HepG2 (cell line): Measurements from ENCODE around the gene SLC17A8. TPM values are rescaled to one million over a fixed set of nuclear protein-coding genes. Genes with fewer than 3 reads are reported as not detected.

ENCODE experiments used
- ATAC-seq: fragments of 200-7000 bp; cut with Tn5 transposase; 3 replicates; pipeline ENCODE4 v1.9.1; 2020; ENCODE audit warnings: mild to moderate bottlenecking, moderate library complexity
- BruUV-seq: library from RNA; stranded (reverse); fragments of 400-500 nt; replicated peaks from 2 replicates; lab custom pipeline; 2021; lab: Mats Ljungman, UMichigan
- CTCF ChIA-PET: fragments of 300-600 bp; formaldehyde crosslinking; extraction: SDS; loops from one replicate; lab custom pipeline; 2021; ENCODE audit warnings: low total read pairs, inconsistent platforms, low intra/inter-chr PET ratio; lab: Yijun Ruan, JAX
- POLR2A ChIA-PET: fragments of 350-600 bp; sonication (Branson Sonifier 250); formaldehyde crosslinking; loops from one replicate; lab custom pipeline; 2020; ENCODE audit warnings: antibody characterized with exemption, inconsistent platforms; lab: Yijun Ruan, JAX
- DNase-seq: peaks from one replicate; pipeline ENCODE4 v3.0.0-alpha.2; 2015; ENCODE audit warnings: low spot score
- FAIRE-seq: peaks from 3 replicates; lab custom pipeline; 2011; peaks lifted over from hg19 to GRCh38; lab: Jason Lieb, UNC
- H2AFZ ChIP-seq: one replicate; pipeline ENCODE4 v1.6.1; 2011; ENCODE audit warnings: low read length, inconsistent platforms
- H3K27ac ChIP-seq: fragments of 300-600 bp; 3 replicates; pipeline ENCODE4 v1.8.0; 2011; ENCODE audit warnings: mixed run types, mild to moderate bottlenecking, mixed read lengths, low read length, inconsistent platforms; ENCODE audit not compliant: insufficient read depth; ENCODE audit errors: extremely low read length
- H3K27me3 ChIP-seq, 2 experiments: fragments of 200-600 bp in 1 of 2; 2 replicates in 1 of 2; 3 replicates in 1 of 2; pipeline versions ENCODE4 v1.6.0 to v1.8.0; 2011; ENCODE audit warnings: low read length in 2 of 2, mild to moderate bottlenecking in 2 of 2, moderate library complexity in 2 of 2, inconsistent platforms in 1 of 2; ENCODE audit not compliant: insufficient read depth in 2 of 2, control insufficient read depth in 1 of 2
- H3K36me3 ChIP-seq, 2 experiments: fragments of 200-600 bp in 1 of 2; replicated peaks in 1 of 2; 2 replicates in 1 of 2; 3 replicates in 1 of 2; pipeline versions ENCODE4 v1.5.1 to v1.8.0; 2011; ENCODE audit warnings: low read length in 2 of 2, inconsistent platforms in 1 of 2; ENCODE audit not compliant: insufficient read depth in 2 of 2, control insufficient read depth in 1 of 2
- H3K4me1 ChIP-seq: 2 replicates; pipeline ENCODE4 v1.5.1; 2012; ENCODE audit warnings: low read length, inconsistent platforms; ENCODE audit not compliant: insufficient read depth
- H3K4me2 ChIP-seq: 2 replicates; pipeline ENCODE4 v1.6.0; 2011; ENCODE audit warnings: low read depth, low read length, inconsistent platforms
- H3K4me3 ChIP-seq, 3 experiments: fragments of 200-600 bp in 1 of 3; sonication (generic), shearing (Covaris generic) in 1 of 3; replicated peaks in 1 of 3; 2 replicates each; pipeline ENCODE4 v1.5.1; 2011 to 2016; ENCODE audit warnings: low read length in 3 of 3, inconsistent platforms in 2 of 3, low read depth in 2 of 3, mild to moderate bottlenecking in 2 of 3, control low read depth in 1 of 3, mixed read lengths in 1 of 3; ENCODE audit not compliant: insufficient read depth in 1 of 3
- H3K79me2 ChIP-seq: one replicate; pipeline ENCODE4 v1.6.1; 2011; ENCODE audit warnings: low read length, inconsistent platforms; ENCODE audit not compliant: insufficient read depth
- H3K9ac ChIP-seq: 2 replicates; pipeline ENCODE4 v1.6.0; 2011; ENCODE audit warnings: mild to moderate bottlenecking, low read depth, low read length, inconsistent platforms; ENCODE audit not compliant: insufficient read depth
- H3K9me3 ChIP-seq: 2 replicates; pipeline ENCODE4 v1.5.1; 2012; ENCODE audit warnings: mild to moderate bottlenecking, low read length
- H4K20me1 ChIP-seq: 2 replicates; pipeline ENCODE4 v1.6.0; 2011; ENCODE audit warnings: inconsistent platforms, mild to moderate bottlenecking, low read length, moderate library complexity; ENCODE audit not compliant: insufficient read depth
- DBP ChIP-seq: sonication (generic); formaldehyde crosslinking; IDR thresholded peaks from 2 replicates; pipeline ENCODE4 v1.4.0; 2020; ENCODE audit warnings: missing genetic modification reagents; ENCODE audit errors: not compliant biosample characterization
- FOXO4 ChIP-seq: sonication (generic); formaldehyde crosslinking; conservative IDR thresholded peaks from 2 replicates; pipeline ENCODE4 v1.8.1; 2023; ENCODE audit warnings: missing genetic modification reagents
- MEIS1 ChIP-seq: sonication (generic); formaldehyde crosslinking; IDR thresholded peaks from 2 replicates; pipeline ENCODE4 v1.9.0; 2021; ENCODE audit warnings: mild to moderate bottlenecking, missing genetic modification reagents, moderate library complexity, borderline replicate concordance
- SOX5 ChIP-seq: IDR thresholded peaks from 2 replicates; pipeline ENCODE4 v1.6.1; 2016; ENCODE audit warnings: borderline replicate concordance
- SP5 ChIP-seq: IDR thresholded peaks from 2 replicates; pipeline ENCODE4 v1.6.1; 2016; ENCODE audit warnings: low read depth, borderline replicate concordance
- STAG1 ChIP-seq: sonication (generic); formaldehyde crosslinking; IDR thresholded peaks from 2 replicates; pipeline ENCODE4 v1.4.0; 2020; ENCODE audit warnings: missing genetic modification reagents
- TBL1XR1 ChIP-seq: fragments of 150-350 bp; IDR thresholded peaks from 2 replicates; pipeline ENCODE4 v1.6.1; 2014; ENCODE audit warnings: borderline replicate concordance, low read length; ENCODE audit not compliant: partially characterized antibody
- TEAD2 ChIP-seq: sonication (generic); formaldehyde crosslinking; IDR thresholded peaks from 2 replicates; pipeline ENCODE4 v1.9.0; 2021; ENCODE audit warnings: missing genetic modification reagents
- TRIM22 ChIP-seq: fragments of 450-650 bp; IDR thresholded peaks from 2 replicates; pipeline ENCODE4 v1.6.1; 2017
- YEATS2 ChIP-seq: sonication (generic); formaldehyde crosslinking; IDR thresholded peaks from 2 replicates; pipeline ENCODE4 v1.4.0; 2020; ENCODE audit warnings: missing genetic modification reagents, borderline replicate concordance
- ZBTB46 ChIP-seq: sonication (generic); formaldehyde crosslinking; IDR thresholded peaks from 2 replicates; pipeline ENCODE4 v1.4.0; 2020; ENCODE audit warnings: mild to moderate bottlenecking, missing genetic modification reagents, borderline replicate concordance
- ZC3H4 ChIP-seq: sonication (generic); formaldehyde crosslinking; IDR thresholded peaks from 2 replicates; pipeline ENCODE4 v1.4.0; 2020; ENCODE audit warnings: missing genetic modification reagents, borderline replicate concordance
- ZNF687 ChIP-seq: sonication (generic); formaldehyde crosslinking; IDR thresholded peaks from 2 replicates; pipeline ENCODE4 v1.5.1; 2020; ENCODE audit warnings: mild to moderate bottlenecking, missing genetic modification reagents, moderate library complexity
- ZNF772 ChIP-seq: sonication (generic); formaldehyde crosslinking; IDR thresholded peaks from 2 replicates; pipeline ENCODE4 v1.5.0; 2020; ENCODE audit warnings: mild to moderate bottlenecking, missing genetic modification reagents
- ZZZ3 ChIP-seq: sonication (generic); formaldehyde crosslinking; IDR thresholded peaks from 2 replicates; pipeline ENCODE4 v1.4.0; 2020; ENCODE audit warnings: missing genetic modification reagents, mild to moderate bottlenecking, borderline replicate concordance
- WGBS: methylation state at CpG from one replicate; pipeline ENCODE4 v1.1.6; 2017; ENCODE audit warnings: low lambda C conversion rate; 5-methylcytosine and 5-hydroxymethylcytosine counted together
- in situ Hi-C: cut with HindIII; loops from 2 replicates; pipeline ENCODE4 v1.10.0; 2017; ENCODE audit warnings: low pct_unique_long_range_greater_than_20kb; ENCODE audit not compliant: extremely low pct_ligation_motif_present
- intact Hi-C: fragments of 100-400 bp; cut with micrococcal nuclease; formaldehyde crosslinking; loops from one replicate; pipeline ENCODE4 v1.10.0; 2022; ENCODE audit not compliant: unreplicated experiment
- polyA plus RNA-seq, 8 experiments: library from polyadenylated mRNA; depleted of rRNA in 3 of 8; stranded (reverse) in 7 of 8; unstranded in 1 of 8; fragments of >200 nt; fragmentation: Illumina TruSeq in 4 of 8; extraction: Trizol in 4 of 8; gene quantifications; 2 replicates each; pipeline versions ENCODE4 v1.2.1 to v1.2.3, GENCODE V29; 2011 to 2016; ENCODE audit warnings: low read depth in 4 of 8, missing spikeins in 1 of 8, mixed read lengths in 1 of 8; ENCODE audit not compliant: insufficient read depth in 1 of 8
- total RNA-seq, 5 experiments: library from RNA; depleted of rRNA; stranded (reverse); fragments of >200 nt; fragmentation: Illumina TruSeq; extraction: Trizol; gene quantifications; 2 replicates each; pipeline ENCODE4 v1.2.3, GENCODE V29; 2016; ENCODE audit warnings: low read depth in 1 of 5

Gene SLC17A8
- total and polyA plus RNA-seq, 2 of the 13 experiments (the other 11 are each of a cell fraction or from before 2014, with no cell fraction given): 0.07 to 0.15 TPM

GRCh38 chr12:100317371-100317770, 39.5 kb upstream of the SLC17A8 start:
- Histone ChIP-seq H4K20me1 (no peaks in the 10 kb centered on the region), H3K4me3 (no peak overlapping the region), H3K4me1 (no peaks in the 10 kb centered on the region), H3K9ac (no peak overlapping the region), H3K36me3 (peaks cover 4 to 37% of the 10 kb centered on the region in 2 experiments; a peak in 4 of 5 replicates), H3K79me2 (no peaks in the 10 kb centered on the region), H3K27me3 (no peaks in the 10 kb centered on the region), H3K9me3 (no peaks in the 10 kb centered on the region), H2AFZ (no peak overlapping the region), H3K27ac (no peak overlapping the region), H3K4me2 (no peak overlapping the region)
- POLR2A ChIA-PET: no interaction called here
- CTCF ChIA-PET: no interaction called here
- ATAC-seq: no peak
- FAIRE-seq: no peak
- in situ Hi-C loops: no loop called here
- BruUV-seq: no TSS peak
- intact Hi-C loops: no loop called here
- DNase-seq: no peak
- 98% methylated on average over 2 of the region's 2 CpGs for WGBS
- no peak for TF ChIP-seq STAG1 (CRISPR knock-in tag)
- TF ChIP-seq ZNF772: no peak
- no peak for TF ChIP-seq TEAD2 (CRISPR knock-in tag)
- TF ChIP-seq TRIM22: no peak
- no peak for TF ChIP-seq ZNF687 (CRISPR knock-in tag)
- no peak for TF ChIP-seq DBP
- TF ChIP-seq SOX5 (CRISPR knock-in tag): no peak
- TF ChIP-seq FOXO4: no peak
- TF ChIP-seq ZC3H4 (CRISPR knock-in tag): no peak
- no peak for TF ChIP-seq ZBTB46
- TF ChIP-seq ZZZ3 (CRISPR knock-in tag): no peak
- TF ChIP-seq MEIS1 (CRISPR knock-in tag): no peak
- TF ChIP-seq YEATS2 (CRISPR knock-in tag): no peak
- TF ChIP-seq SP5 (CRISPR knock-in tag): no peak
- no peak for TF ChIP-seq TBL1XR1
